ENCODE data around the gene ATP8A1. TPM values are rescaled to one million over a fixed set of nuclear protein-coding genes. Genes with fewer than 3 reads are reported as not detected.
"Not testable (repeated sequence)": the region's sequence is repeated elsewhere in the genome, so short reads cannot be mapped to it uniquely, and the experiment has no call there.

Gene ATP8A1
- polyA plus RNA-seq, 1 experiment = 0.20 TPM

- no peak for DNase-seq (ENCODE audit: low read depth, low spot score)
- no peak overlapping the region for H3K27ac ChIP-seq (ENCODE audit: low read depth, low read length)
- ChIA-PET CTCF (interaction anchor here (1.0 to 1.1 kb wide), 2 partner anchors 14 to 134 kb away, joined by 5 to 6 read pairs; no protein-coding TSS in a partner anchor), POLR2A (interaction anchor here (0.6 kb wide), 1 partner anchor 28 kb away, joined by 4 read pairs; no protein-coding TSS in a partner anchor)
- no peaks in the 10 kb centered on the region for H3K9me3 ChIP-seq (ENCODE audit: control insufficient read depth, insufficient read depth, low read length)
- H3K4me3 ChIP-seq (ENCODE audit: low read depth, low read length) = no peak overlapping the region
- H3K27me3 ChIP-seq (ENCODE audit: control insufficient read depth, insufficient read depth, low read length) = no peaks in the 10 kb centered on the region
- TF ChIP-seq CTCF (IDR thresholded peaks at IDR 0.05; ENCODE audit: low read depth, low read length) = no peak
Observed at GRCh38 chr4:42385516-42385915, 271.4 kb downstream of the ATP8A1 start.

GRCh38 chr4:42381666-42382065 is 275.2 kb downstream of the ATP8A1 start:
- DNase-seq (ENCODE audit: low read depth, low spot score) = no peak
- Histone ChIP-seq H3K27ac (ENCODE audit: low read depth, low read length) (no peak overlapping the region), H3K27me3 (ENCODE audit: control insufficient read depth, insufficient read depth, low read length) (no peaks in the 10 kb centered on the region), H3K4me3 (ENCODE audit: low read depth, low read length) (no peak overlapping the region), H3K9me3 (ENCODE audit: control insufficient read depth, insufficient read depth, low read length) (no peaks in the 10 kb centered on the region)
- POLR2A ChIA-PET = no interaction called here
- no peak for TF ChIP-seq CTCF (IDR thresholded peaks at IDR 0.05; ENCODE audit: low read depth, low read length)
- CTCF ChIA-PET = interaction anchor here (2.4 kb wide), 1 partner anchor 10 kb away, joined by 16 read pairs; no protein-coding TSS in a partner anchor

- ChIA-PET CTCF (no interaction called here), POLR2A (no interaction called here)
- no peaks in the 10 kb centered on the region for H3K9me3 ChIP-seq (ENCODE audit: control insufficient read depth, insufficient read depth, low read length)
- H3K27ac ChIP-seq (ENCODE audit: low read depth, low read length) = no peak overlapping the region
- no peak for DNase-seq (ENCODE audit: low read depth, low spot score)
- no peak for TF ChIP-seq CTCF (IDR thresholded peaks at IDR 0.05; ENCODE audit: low read depth, low read length)
- H3K27me3 ChIP-seq (ENCODE audit: control insufficient read depth, insufficient read depth, low read length) = no peaks in the 10 kb centered on the region
- H3K4me3 ChIP-seq (ENCODE audit: low read depth, low read length) = no peak overlapping the region
Observed at GRCh38 chr4:42377497-42377896, 279.4 kb downstream of the ATP8A1 start.

GRCh38 chr4:42372303-42372702 is 284.6 kb downstream of the ATP8A1 start:
- POLR2A ChIA-PET; H3K27ac ChIP-seq (ENCODE audit: low read depth, low read length); H3K4me3 ChIP-seq (ENCODE audit: low read depth, low read length); DNase-seq (ENCODE audit: low read depth, low spot score); H3K9me3 ChIP-seq (ENCODE audit: control insufficient read depth, insufficient read depth, low read length); H3K27me3 ChIP-seq (ENCODE audit: control insufficient read depth, insufficient read depth, low read length): not testable (repeated sequence)
- CTCF ChIA-PET = interaction anchor here (0.6 to 7.1 kb wide), 15 partner anchors 8 to 1653 kb away, joined by 3 to 225 read pairs (median 5); no protein-coding TSS in a partner anchor

GRCh38 chr4:42371305-42372252 is 285.3 kb downstream of the ATP8A1 start:
- DNase-seq (ENCODE audit: low read depth, low spot score) = peak; percentile 24
- H3K27me3 ChIP-seq (ENCODE audit: control insufficient read depth, insufficient read depth, low read length) = no peaks in the 10 kb centered on the region
- H3K27ac ChIP-seq (ENCODE audit: low read depth, low read length) = no peak overlapping the region
- ChIA-PET CTCF (interaction anchor here (0.6 to 7.1 kb wide), 38 partner anchors 9 to 1653 kb away, joined by 3 to 225 read pairs (median 4); no protein-coding TSS in a partner anchor), POLR2A (no interaction called here)
- H3K9me3 ChIP-seq (ENCODE audit: control insufficient read depth, insufficient read depth, low read length) = peaks cover 4% of the 10 kb centered on the region; the same call in 1 of the 2 replicates
- no peak overlapping the region for H3K4me3 ChIP-seq (ENCODE audit: low read depth, low read length)
- peak; percentile 64 for TF ChIP-seq CTCF (IDR thresholded peaks at IDR 0.05; ENCODE audit: low read depth, low read length)

All from AG04450 (cell line).